GM19351 (cell line): ENCODE data around the gene MMP1.
"Not testable (repeated sequence)": the region's sequence is repeated elsewhere in the genome, so short reads cannot be mapped to it uniquely, and the experiment has no call there.

Source experiments
- ATAC-seq: cut with Tn5 transposase; IDR thresholded peaks from one replicate; pipeline ENCODE4 v1.9.1; 2021; ENCODE audit warnings: mild to moderate bottlenecking, moderate library complexity; ENCODE audit not compliant: unreplicated experiment

Gene MMP1

DNA sequence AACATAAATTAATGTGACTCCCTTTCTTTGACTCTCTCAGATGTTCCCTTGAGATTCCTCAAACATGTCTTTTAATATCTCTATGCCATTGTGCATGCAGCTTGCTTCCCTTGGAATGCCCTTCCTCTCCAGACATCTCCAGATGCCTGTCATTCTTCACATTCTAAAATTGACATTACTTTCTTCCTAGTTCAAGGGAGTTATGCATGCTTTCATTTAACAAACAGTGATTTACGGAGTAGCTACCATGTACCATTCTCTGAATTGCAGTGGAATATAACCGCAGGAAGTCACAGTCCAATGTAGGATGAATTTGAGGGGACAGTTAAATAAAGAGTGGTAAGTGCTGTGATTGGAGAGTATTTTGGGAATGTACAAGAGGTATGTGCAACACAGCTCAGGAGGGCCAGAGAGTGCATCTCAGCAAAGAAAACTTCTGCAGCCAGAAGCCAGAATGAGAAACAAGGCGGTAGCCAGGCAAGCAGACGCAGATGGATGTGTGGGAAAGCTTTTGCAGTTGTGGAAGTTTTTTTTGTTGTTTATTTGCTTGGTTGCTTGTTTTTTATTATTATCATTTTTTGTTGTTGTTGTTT, 36.2 kb downstream of the MMP1 start:
- no peak for ATAC-seq

GRCh38 chr11:102760344-102761035, 37.5 kb downstream of the MMP1 start:
- ATAC-seq, result no peak

DNA sequence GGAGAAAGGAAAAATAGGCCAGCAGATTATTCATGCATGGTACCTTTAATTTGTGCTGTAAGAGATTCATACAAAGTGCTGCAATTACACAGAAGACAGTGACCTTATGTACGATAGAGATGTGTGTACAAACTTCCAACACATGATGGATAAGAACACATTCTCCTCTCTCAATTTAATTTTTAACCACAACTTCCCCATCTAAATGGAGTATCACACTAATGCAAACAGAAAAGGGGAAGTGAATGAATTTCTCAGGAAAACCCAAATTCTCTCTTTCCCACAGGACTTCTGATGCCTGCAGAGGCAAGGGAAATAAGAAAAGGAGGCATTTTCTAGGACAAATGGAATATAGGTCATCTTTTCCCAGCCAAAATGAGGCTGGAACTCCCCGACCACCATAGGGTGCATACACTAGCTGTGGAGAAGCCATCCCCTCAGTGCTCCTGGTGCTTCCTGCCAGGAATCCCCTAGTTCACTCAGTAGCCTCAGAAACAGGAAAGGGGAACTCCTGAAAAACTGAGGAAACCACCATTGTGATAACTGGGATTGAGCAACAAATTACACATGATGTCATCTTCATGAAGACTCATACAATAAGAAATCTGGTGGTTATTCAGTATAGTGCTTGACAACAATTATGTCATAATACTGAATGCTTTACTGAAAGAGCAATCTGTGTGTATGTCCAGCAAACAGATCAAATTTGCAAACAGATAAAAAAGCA, 40.0 kb downstream of the MMP1 start:
- ATAC-seq, result no peak

GRCh38 chr11:102753267-102753666, 44.7 kb downstream of the MMP1 start:
- ATAC-seq, result no peak

DNA sequence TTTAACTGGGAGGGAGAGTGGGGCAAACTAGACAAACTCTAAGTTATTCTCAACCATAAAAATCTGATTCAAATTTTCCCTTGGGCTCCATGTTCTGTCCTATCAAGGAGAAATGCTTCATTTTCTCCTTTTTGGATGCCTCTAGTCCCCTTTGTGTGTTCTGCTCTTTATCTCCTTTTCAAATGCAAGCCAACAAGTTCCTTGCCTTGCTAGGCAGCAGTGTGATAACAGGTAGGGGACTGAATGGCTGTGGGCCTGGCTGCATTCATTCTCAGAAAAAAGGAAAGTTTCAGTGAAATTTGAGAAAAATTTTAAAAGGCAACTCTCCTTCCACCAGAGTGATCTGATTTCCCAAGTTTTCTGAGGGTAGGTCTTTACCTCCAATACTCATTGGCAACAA, 46.3 kb downstream of the MMP1 start:
- ATAC-seq, result no peak

DNA sequence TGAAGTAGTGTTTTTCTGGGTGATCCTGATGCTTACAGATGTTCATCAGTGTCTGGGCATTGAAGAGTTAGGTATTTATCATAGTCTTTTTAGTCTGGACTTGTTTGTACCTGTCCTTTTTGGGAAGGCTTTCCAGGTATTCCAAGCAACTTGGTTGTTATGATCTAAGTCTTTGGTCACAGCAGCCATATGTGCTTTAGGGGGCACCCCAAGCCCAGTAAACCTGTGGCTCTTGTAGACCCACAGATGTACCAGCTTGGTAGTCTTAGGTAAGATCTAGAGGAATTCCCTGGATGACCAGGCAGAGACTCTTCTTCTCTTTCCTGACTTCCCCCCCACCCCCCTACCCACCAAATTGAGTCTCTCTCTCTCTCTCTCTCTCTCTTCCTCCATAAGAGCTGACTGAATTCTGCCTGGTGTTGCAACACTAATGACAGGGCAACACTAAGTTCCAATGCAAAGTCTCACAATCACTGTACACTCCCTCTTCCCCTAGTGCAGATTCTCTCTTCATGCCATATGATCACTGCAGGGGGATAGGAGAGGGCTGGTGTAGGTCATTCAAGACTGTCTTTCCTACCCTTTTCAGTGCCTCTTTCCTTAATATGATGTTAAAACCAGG, 48.7 kb downstream of the MMP1 start:
- no peak for ATAC-seq

GRCh38 chr11:102746746-102747578, 51.0 kb downstream of the MMP1 start:
- ATAC-seq, result not testable (repeated sequence)
